ENCODE data around the gene C10orf53.

Gene C10orf53

DNA sequence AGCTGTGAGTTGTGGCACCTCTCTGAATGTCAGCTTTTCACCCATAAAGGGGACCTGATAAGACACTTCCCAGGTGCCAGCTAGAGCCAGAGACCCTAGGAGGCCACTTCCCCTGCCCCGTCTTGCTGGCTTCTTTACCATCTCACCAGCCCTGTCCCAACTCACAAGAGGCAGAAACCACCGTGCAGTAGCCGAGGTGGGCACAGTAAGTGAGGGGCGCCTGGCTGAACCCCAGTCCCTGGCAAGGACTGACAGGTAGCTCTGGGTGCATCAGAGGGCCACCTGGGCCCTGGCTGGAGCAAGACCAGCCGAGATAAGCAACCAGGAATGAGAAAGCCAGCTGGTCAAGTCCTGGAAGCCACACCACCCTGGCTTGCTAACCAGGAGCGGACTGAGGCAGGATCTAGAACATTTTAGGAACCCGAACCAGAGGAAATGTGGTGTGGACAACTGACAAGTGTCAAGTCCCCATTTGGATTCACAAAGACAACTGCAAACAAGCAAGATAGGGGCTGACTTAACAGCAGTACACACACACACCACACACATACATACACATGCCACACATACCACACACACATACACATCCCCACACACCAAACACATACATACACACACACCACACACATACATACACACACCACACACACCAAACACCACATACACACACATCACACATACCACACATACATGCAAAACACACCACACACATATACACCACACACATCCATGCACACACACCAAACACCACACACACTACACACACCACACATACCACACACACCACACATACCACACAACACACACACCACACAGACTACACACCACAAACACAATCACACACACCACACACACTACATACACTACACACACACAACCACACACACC lies 61.9 kb downstream of the C10orf53 start:
- no peak overlapping the region for H3K4me3 ChIP-seq (ENCODE audit: low read depth, low read length)
- in situ Hi-C loops (cut with HindIII; ENCODE audit: low sequenced_read_pairs) = no loop called here
- DNase-seq (ENCODE audit: low read depth) = no peak
- TF ChIP-seq, protein P1, sequence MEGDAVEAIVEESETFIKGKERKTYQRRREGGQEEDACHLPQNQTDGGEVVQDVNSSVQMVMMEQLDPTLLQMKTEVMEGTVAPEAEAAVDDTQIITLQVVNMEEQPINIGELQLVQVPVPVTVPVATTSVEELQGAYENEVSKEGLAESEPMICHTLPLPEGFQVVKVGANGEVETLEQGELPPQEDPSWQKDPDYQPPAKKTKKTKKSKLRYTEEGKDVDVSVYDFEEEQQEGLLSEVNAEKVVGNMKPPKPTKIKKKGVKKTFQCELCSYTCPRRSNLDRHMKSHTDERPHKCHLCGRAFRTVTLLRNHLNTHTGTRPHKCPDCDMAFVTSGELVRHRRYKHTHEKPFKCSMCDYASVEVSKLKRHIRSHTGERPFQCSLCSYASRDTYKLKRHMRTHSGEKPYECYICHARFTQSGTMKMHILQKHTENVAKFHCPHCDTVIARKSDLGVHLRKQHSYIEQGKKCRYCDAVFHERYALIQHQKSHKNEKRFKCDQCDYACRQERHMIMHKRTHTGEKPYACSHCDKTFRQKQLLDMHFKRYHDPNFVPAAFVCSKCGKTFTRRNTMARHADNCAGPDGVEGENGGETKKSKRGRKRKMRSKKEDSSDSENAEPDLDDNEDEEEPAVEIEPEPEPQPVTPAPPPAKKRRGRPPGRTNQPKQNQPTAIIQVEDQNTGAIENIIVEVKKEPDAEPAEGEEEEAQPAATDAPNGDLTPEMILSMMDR (IDR thresholded peaks at IDR 0.05; ENCODE audit: low read depth, low read length, missing control alignments) = no peak

DNA sequence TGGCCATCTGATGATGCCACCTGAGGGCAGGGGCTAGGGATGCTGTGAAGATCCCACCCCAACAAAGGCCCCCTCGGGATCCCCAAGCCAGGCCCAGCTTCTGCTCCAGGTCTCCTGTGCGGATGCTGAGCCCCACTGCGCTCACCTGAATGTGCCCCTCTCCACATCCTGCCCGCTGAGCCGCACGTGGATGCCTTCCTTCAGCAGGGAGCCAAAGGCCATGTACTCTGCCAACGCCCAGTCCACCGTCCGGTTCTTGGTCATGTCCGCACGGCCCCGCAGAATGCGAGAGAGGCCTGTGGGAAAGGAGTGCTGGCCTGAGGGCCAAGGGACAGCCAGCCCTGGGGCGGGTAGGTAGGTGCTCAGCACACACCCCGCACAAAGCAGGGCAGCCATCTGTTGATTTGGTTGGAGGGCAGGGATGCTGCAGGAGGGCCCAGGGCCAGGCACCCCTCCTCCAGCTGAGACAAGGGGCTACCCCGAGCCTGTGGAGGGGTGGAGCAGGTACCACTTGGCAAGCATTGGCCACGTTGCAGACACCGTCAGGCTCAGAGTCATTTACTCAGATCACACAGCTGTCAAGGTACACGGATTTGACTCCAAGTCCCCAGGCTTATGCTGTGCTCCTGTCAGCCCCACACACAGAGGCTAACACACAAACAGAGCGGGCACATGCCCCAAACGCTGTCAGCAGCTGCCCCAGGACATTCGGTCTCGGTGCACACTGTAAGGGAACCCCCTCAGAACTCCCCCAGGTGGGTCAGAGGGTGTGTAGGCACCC lies 63.4 kb downstream of the C10orf53 start:
- TF ChIP-seq, protein P1 (IDR thresholded peaks at IDR 0.05; ENCODE audit: low read depth, low read length, missing control alignments) = no peak
- H3K4me3 ChIP-seq (ENCODE audit: low read depth, low read length) = no peak overlapping the region
- in situ Hi-C loops (cut with HindIII; ENCODE audit: low sequenced_read_pairs) = no loop called here
- DNase-seq (ENCODE audit: low read depth) = no peak

DNA sequence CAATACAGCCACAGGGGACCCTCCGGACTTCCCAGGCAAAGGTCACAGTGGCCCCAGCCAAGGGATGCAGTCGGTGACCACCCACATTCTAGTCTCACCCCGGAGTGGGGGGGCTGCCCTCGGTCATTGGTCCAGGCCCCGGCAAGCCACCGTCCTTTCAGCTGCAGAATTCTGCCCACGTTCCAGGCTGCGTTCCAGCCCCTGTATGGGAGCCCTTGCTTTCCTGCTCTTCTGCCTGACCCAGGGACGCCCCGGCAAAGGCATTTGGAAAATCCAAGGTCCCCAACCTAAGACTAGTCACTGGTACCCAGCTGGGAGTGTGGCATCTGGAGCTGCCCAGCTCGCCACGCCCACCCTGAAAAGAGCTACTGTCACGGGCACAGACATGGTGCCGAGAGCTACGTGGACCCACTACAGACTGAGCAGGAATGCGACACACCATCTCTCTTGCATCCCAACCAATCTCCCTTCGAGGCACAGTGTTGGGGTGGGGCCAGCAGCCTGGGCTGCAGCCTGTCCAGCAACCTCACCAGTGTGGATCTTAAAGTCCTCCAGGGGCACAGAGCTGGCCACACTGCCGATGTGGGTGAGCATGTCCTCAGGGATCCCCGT lies 64.1 kb downstream of the C10orf53 start:
- no peak for DNase-seq (ENCODE audit: low read depth)
- TF ChIP-seq, protein P1 (IDR thresholded peaks at IDR 0.05; ENCODE audit: low read depth, low read length, missing control alignments) = no peak
- no peak overlapping the region for H3K4me3 ChIP-seq (ENCODE audit: low read depth, low read length)
- in situ Hi-C loops (cut with HindIII; ENCODE audit: low sequenced_read_pairs) = no loop called here

DNA sequence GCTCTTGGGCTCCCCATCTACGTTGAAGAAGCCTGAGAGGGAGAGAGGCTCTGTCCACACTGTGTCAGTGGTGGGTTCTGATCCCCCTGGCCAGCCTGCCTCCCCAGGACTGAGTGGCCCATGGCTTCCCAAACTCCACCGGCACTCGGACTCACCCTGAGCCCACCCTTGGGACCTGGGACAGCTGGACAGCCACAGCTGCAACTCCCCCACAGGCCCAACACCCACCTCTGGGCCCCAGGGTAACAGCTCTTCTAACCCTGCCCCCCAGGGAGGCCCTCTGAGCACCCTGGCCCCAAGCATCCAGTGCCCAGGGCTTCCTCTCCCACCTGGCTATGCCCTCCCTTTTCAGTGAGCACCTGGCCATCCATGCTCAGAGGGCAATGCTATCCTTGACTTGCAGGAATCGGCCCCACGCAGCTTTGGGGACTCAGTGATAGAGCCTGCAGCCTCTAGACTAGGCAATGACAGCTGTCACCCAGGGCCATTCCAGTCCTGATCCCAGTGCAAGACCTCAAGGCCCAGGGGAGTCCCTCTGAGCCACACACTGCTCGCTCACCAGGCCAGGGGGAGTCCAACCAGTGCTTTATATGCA lies 64.7 kb downstream of the C10orf53 start:
- in situ Hi-C loops (cut with HindIII; ENCODE audit: low sequenced_read_pairs) = no loop called here
- no peak overlapping the region for H3K4me3 ChIP-seq (ENCODE audit: low read depth, low read length)
- no peak for DNase-seq (ENCODE audit: low read depth)
- TF ChIP-seq, protein P1 (IDR thresholded peaks at IDR 0.05; ENCODE audit: low read depth, low read length, missing control alignments) = no peak

DNA sequence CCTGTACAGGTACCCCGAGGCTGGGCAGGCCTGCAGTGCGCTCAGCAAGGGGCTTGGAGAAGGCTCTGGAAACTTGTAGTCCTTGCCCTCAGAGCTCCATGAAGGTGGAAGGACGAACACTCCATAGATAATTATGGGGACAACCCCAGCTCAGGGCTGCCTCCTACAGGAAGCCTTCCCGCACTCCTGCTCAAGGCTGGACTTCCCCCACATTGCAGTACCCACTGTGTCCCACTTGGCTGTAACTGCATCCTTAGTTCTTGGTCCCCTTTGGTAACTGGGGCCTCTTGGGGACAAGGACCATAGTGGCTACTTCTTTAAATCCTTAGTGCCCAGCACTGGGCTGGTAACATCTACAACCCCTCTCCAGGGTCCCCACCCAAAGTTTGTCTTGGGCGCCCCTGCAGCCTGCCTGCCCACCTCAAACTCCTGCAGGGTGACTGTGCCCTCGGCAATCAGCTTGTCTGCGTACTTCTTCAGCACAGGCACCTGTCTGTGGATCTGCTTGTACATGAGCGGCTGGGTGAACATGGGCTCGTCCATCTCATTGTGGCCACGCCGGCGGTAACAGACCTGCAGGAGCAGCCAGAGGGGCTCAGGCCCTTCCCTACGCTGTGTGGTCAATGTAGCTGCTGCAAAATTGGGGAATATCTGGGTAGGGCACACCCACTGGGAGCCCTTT lies 65.6 kb downstream of the C10orf53 start:
- TF ChIP-seq, protein P1 (IDR thresholded peaks at IDR 0.05; ENCODE audit: low read depth, low read length, missing control alignments) = no peak
- H3K4me3 ChIP-seq (ENCODE audit: low read depth, low read length) = no peak overlapping the region
- in situ Hi-C loops (cut with HindIII; ENCODE audit: low sequenced_read_pairs) = no loop called here
- no peak for DNase-seq (ENCODE audit: low read depth)
